ENCODE data around the gene AJM1. TPM values are rescaled to one million over a fixed set of nuclear protein-coding genes. Genes with fewer than 3 reads are reported as not detected.
A peak's percentile ranks its signal among the peaks of the same experiment; 100 is the strongest.

AJM1 gene
- total RNA-seq, 1 donor from 2014 or later: not detected

DNA sequence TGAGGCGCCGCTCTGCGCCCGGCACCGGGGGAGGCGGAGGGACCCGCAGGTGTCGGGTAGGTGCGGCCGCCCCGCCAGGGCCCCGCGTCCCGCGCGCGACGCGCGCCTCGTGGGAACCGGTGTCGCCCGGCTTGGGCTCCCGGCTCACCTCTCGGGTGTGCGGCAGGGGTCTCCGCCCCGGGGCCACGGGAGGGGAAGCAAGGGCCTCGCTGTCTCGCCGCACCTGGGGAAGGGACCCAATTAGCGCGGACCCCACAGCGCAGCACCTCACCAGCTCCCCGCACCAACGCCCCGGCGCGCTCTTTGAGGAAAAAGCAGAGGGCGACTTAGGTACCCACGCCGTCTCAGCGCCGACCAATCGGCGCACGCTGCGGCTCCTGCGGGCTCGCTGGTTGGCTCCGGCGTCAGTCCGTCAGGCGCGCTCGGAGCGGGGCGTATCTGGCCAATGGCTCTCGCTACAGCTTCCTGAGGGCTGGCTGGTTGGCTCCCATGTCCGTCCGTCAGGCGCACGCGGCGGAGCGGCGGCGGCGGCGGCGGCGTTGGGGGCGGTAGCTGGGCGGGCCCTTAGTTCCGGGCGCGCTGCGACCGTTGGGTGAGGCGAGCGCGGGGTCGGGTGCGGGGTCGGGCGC, 43.8 kb downstream of the AJM1 start, which contains the start of gene TRAF2:
TRAF2 (plus strand) TSS at position 567 of the 629 bp plus-strand sequence. CDS start 12,225 bp downstream, outside the sequence.
- Mint-ChIP-seq H3K4me3 (peak within 1 kb of the TSS; percentile 89), H3K36me3 (no peaks in the 10 kb centered on the region), H3K4me1 (peaks cover 7% of the 10 kb centered on the region), H3K27me3 (ENCODE audit: insufficient read depth, low read depth) (peaks cover 2% of the 10 kb centered on the region), H3K9me3 (no peaks in the 10 kb centered on the region), H3K27ac (peak within 1 kb of the TSS; percentile 71)
- H2AFZ ChIP-seq (replicated peaks): peak within 1 kb of the TSS; percentile 89
- H3K36me3 ChIP-seq: no peaks in the 10 kb centered on the region
- peaks cover 40% of the 10 kb centered on the region for H4K20me1 ChIP-seq (ENCODE audit: low read depth)
- peak; percentile 99 for DNase-seq (ENCODE audit: low spot score)
- peak within 1 kb of the TSS; percentile 11 for H3K27ac ChIP-seq
- no peaks in the 10 kb centered on the region for H3K9me3 ChIP-seq (ENCODE audit: low read depth)
- H3K79me2 ChIP-seq (ENCODE audit: low read depth): peaks cover 50% of the 10 kb centered on the region
- no peaks in the 10 kb centered on the region for H3K27me3 ChIP-seq
- peak within 1 kb of the TSS; percentile 97 for H3K4me3 ChIP-seq
- H3K9ac ChIP-seq: peak within 1 kb of the TSS; percentile 80
- TF ChIP-seq EZH2 (IDR thresholded peaks at IDR 0.05) (no peak), EZH2phosphoT487 (IDR thresholded peaks at IDR 0.05) (no peak)
- TF ChIP-seq, protein P1, sequence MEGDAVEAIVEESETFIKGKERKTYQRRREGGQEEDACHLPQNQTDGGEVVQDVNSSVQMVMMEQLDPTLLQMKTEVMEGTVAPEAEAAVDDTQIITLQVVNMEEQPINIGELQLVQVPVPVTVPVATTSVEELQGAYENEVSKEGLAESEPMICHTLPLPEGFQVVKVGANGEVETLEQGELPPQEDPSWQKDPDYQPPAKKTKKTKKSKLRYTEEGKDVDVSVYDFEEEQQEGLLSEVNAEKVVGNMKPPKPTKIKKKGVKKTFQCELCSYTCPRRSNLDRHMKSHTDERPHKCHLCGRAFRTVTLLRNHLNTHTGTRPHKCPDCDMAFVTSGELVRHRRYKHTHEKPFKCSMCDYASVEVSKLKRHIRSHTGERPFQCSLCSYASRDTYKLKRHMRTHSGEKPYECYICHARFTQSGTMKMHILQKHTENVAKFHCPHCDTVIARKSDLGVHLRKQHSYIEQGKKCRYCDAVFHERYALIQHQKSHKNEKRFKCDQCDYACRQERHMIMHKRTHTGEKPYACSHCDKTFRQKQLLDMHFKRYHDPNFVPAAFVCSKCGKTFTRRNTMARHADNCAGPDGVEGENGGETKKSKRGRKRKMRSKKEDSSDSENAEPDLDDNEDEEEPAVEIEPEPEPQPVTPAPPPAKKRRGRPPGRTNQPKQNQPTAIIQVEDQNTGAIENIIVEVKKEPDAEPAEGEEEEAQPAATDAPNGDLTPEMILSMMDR (IDR thresholded peaks at IDR 0.05): no peak
- H3F3A ChIP-seq (ENCODE audit: low read depth): peaks cover 6% of the 10 kb centered on the region
- peaks cover 11% of the 10 kb centered on the region for H3K4me1 ChIP-seq
- H3K4me2 ChIP-seq: peak within 1 kb of the TSS; percentile 97

DNA sequence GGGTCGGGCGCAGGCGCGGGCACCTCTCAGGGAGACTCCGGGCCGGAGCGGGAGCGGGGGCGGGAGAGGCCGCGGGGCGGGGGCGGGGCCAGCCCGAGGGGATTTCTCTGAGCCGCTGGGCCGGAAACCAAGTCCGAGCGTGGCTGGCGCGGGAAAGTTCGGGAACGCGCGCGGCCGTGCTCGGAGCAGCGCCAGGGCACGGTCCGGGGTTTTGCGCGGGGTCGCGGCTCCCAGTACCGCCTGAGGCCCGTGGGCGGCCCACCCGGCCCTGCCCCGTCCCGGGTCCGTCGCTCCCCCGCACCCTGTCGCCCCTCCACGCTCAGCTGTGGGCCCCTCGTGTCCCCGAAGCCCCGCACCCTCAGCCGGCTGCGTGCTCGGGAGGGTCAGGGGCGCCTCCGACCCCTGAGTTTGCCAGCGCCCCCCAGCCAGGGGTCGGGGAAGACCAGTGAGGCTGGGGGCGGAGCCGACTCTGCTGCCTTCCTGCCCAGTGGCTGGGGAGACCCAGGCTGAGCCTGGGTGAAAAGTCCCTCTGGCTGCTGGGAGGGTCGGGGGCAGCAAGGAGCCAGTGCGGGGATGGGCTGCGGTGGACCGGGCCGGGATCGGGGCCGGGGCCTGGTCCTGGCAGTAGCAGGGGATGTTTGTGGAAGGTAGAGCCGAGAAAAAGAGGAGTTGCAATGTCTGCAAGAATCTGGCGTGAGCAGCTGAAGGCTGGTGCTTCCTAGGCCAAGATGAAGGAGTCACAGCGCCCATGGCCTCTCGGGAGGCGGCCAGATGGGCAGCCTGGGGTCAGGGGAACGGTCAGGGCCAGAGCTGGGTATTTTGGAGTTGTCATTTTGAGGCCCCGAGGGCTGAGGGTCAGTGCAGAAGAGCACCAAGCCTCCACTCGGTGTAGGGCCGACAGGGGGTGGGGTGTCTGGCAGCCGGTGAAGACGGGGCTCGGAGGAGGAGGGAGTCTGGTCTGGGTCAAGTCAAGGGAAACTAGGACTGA, 44.6 kb downstream of the AJM1 start:
- Histone ChIP-seq H3K4me1 (peaks cover 11% of the 10 kb centered on the region), H2AFZ (replicated peaks) (no peak overlapping the region), H3K4me2 (peak overlapping the region; percentile 97), H3K27me3 (no peaks in the 10 kb centered on the region), H3K27ac (peak overlapping the region; percentile 11), H3K79me2 (ENCODE audit: low read depth) (peaks cover 58% of the 10 kb centered on the region), H3K9ac (peak overlapping the region; percentile 80), H3K9me3 (ENCODE audit: low read depth) (no peaks in the 10 kb centered on the region), H3K36me3 (no peaks in the 10 kb centered on the region), H3F3A (ENCODE audit: low read depth) (peaks cover 6% of the 10 kb centered on the region), H4K20me1 (ENCODE audit: low read depth) (peaks cover 49% of the 10 kb centered on the region), H3K4me3 (peak overlapping the region; percentile 97)
- peaks cover 2% of the 10 kb centered on the region for H3K27me3 Mint-ChIP-seq (ENCODE audit: insufficient read depth, low read depth)
- no peaks in the 10 kb centered on the region for H3K9me3 Mint-ChIP-seq
- H3K36me3 Mint-ChIP-seq: no peaks in the 10 kb centered on the region
- TF ChIP-seq EZH2 (IDR thresholded peaks at IDR 0.05) (no peak), EZH2phosphoT487 (IDR thresholded peaks at IDR 0.05) (no peak)
- TF ChIP-seq, protein P1 (IDR thresholded peaks at IDR 0.05): no peak
- H3K4me1 Mint-ChIP-seq: peaks cover 7% of the 10 kb centered on the region
- peak overlapping the region; percentile 89 for H3K4me3 Mint-ChIP-seq
- peak overlapping the region; percentile 71 for H3K27ac Mint-ChIP-seq
- peak; percentile 80 for DNase-seq (ENCODE audit: low spot score)

DNA sequence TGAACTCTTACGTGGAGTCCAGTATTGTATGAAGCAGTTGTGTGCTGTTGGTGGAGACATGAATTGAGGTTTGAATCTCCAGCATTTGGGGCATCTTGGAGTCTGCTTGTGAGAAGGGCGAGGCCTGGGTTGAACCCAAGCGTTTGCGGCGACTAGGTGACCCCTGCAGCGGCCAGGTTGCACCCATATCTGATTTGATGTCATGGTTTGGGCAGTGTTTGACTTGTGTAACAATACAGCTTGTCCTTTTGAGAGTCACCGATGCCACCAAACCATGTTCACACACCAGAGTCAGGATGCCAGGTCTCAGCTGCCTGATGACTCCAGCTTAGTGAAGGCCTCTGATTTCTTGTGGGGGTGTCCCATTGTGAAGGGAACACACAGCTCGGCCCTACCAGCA, 46.2 kb downstream of the AJM1 start:
- H3K36me3 ChIP-seq: no peaks in the 10 kb centered on the region
- H2AFZ ChIP-seq (replicated peaks): no peak overlapping the region
- H3K9ac ChIP-seq: no peak overlapping the region
- H3K27me3 ChIP-seq: no peaks in the 10 kb centered on the region
- no peaks in the 10 kb centered on the region for H3K9me3 ChIP-seq (ENCODE audit: low read depth)
- Mint-ChIP-seq H3K4me3 (no peak overlapping the region), H3K27ac (no peak overlapping the region), H3K9me3 (no peaks in the 10 kb centered on the region), H3K4me1 (peaks cover 7% of the 10 kb centered on the region), H3K27me3 (ENCODE audit: insufficient read depth, low read depth) (peaks cover 2% of the 10 kb centered on the region), H3K36me3 (no peaks in the 10 kb centered on the region)
- peaks cover 74% of the 10 kb centered on the region for H3K79me2 ChIP-seq (ENCODE audit: low read depth)
- TF ChIP-seq, protein P1 (IDR thresholded peaks at IDR 0.05): no peak
- no peak for TF ChIP-seq EZH2phosphoT487 (IDR thresholded peaks at IDR 0.05)
- TF ChIP-seq EZH2 (IDR thresholded peaks at IDR 0.05): no peak
- no peak overlapping the region for H3K4me2 ChIP-seq
- H4K20me1 ChIP-seq (ENCODE audit: low read depth): peaks cover 63% of the 10 kb centered on the region
- no peak overlapping the region for H3K27ac ChIP-seq
- H3F3A ChIP-seq (ENCODE audit: low read depth): peaks cover 6% of the 10 kb centered on the region
- DNase-seq (ENCODE audit: low spot score): no peak
- H3K4me1 ChIP-seq: peaks cover 11% of the 10 kb centered on the region
- H3K4me3 ChIP-seq: no peak overlapping the region
